Stomach (tissue), 19 donors: Measurements from ENCODE around the gene REXO4. TPM values are rescaled to one million over a fixed set of nuclear protein-coding genes. Genes with fewer than 3 reads are reported as not detected.

Source experiments
- DNase-seq, 2 donors: peaks; one replicate each; pipeline versions ENCODE4 v3.0.0 to v3.0.0-alpha.2; 2013 to 2019
- H3K27ac ChIP-seq, 5 donors: fragments of 200-600 bp in 4 of 5; sonication (generic) in 4 of 5; one replicate each; pipeline ENCODE4 v1.5.1; 2013 to 2019; ENCODE audit warnings: mild to moderate bottlenecking in 1 of 5, moderate library complexity in 1 of 5
- H3K27me3 ChIP-seq, 3 donors: fragments of 200-600 bp; sonication (generic); one replicate each; pipeline ENCODE4 v1.5.1; 2017 to 2019; ENCODE audit warnings: mixed run types in 1 of 3
- H3K36me3 ChIP-seq, 4 donors: fragments of 200-600 bp; sonication (generic); 1 replicate in 3 of 4; 2 replicates in 1 of 4; pipeline ENCODE4 v1.5.1; 2016 to 2019
- H3K4me1 ChIP-seq, 4 donors: fragments of 200-600 bp; sonication (generic); one replicate each; pipeline ENCODE4 v1.5.1; 2016 to 2019
- H3K4me3 ChIP-seq, 4 donors: fragments of 200-600 bp; sonication (generic) in 3 of 4; one replicate each; pipeline ENCODE4 v1.5.1; 2016 to 2019; ENCODE audit warnings: mild to moderate bottlenecking in 1 of 4
- H3K9me3 ChIP-seq, 4 donors: fragments of 200-600 bp; sonication (generic); one replicate each; pipeline ENCODE4 v1.5.1; 2016 to 2019
- CTCF ChIP-seq, 7 experiments: fragments of 450-650 bp in 4 of 7; fragments of 200-600 bp in 3 of 7; sonication (generic) in 3 of 7; IDR thresholded peaks; one replicate each; pipeline ENCODE4 v1.5.1; 2016 to 2019; ENCODE audit warnings: antibody characterized with exemption in 7 of 7, control low read depth in 2 of 7, mild to moderate bottlenecking in 1 of 7
- EP300 ChIP-seq: sonication (generic); formaldehyde crosslinking; IDR thresholded peaks from one replicate; pipeline ENCODE4 v1.6.1; 2017; ENCODE audit warnings: antibody characterized with exemption
- POLR2A ChIP-seq, 4 donors: fragments of 450-650 bp; IDR thresholded peaks; one replicate each; pipeline ENCODE4 v1.6.1; 2016; ENCODE audit warnings: antibody characterized with exemption in 4 of 4, control low read depth in 2 of 4, mild to moderate bottlenecking in 1 of 4, moderate library complexity in 1 of 4
- POLR2AphosphoS5 ChIP-seq, 3 donors: sonication (generic); formaldehyde crosslinking; IDR thresholded peaks; one replicate each; pipeline ENCODE4 v1.6.1; 2016; ENCODE audit warnings: antibody characterized with exemption in 3 of 3
- WGBS, 5 donors: extraction: QIAGEN DNeasy Blood & Tissue Kit in 3 of 5; methylation state at CpG; one replicate each; pipeline versions ENCODE4 v1.1.5 to v1.1.7; 2013 to 2018; 5-methylcytosine and 5-hydroxymethylcytosine counted together
- intact Hi-C: fragments of 100-400 bp; cut with DNase I; formaldehyde crosslinking; loops from one replicate; pipeline ENCODE4 v1.15.1; 2023; ENCODE audit warnings: low total_unique reads
- long read RNA-seq, 10 donors: transcript quantifications; one replicate each; lab custom pipeline, GENCODE V29; 2026
- polyA plus RNA-seq, 3 donors: library from polyadenylated mRNA; stranded (reverse); fragments of 200-250 nt; gene quantifications; one replicate each; pipeline ENCODE4 v1.2.3, GENCODE V29; 2013
- total RNA-seq, 5 donors: library from RNA; depleted of rRNA; stranded (reverse); fragments of >200 nt; gene quantifications; one replicate each; pipeline versions ENCODE4 v1.1.0 to v1.2.3, GENCODE V29; 2014 to 2016
- donor health status: healthy with polysubstance abuse.
- donor health status: Bipolar disorder and iron deficiency.
- donor health status: healthy.

The REXO4 gene, protein sequence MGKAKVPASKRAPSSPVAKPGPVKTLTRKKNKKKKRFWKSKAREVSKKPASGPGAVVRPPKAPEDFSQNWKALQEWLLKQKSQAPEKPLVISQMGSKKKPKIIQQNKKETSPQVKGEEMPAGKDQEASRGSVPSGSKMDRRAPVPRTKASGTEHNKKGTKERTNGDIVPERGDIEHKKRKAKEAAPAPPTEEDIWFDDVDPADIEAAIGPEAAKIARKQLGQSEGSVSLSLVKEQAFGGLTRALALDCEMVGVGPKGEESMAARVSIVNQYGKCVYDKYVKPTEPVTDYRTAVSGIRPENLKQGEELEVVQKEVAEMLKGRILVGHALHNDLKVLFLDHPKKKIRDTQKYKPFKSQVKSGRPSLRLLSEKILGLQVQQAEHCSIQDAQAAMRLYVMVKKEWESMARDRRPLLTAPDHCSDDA
- total RNA-seq = 10 to 100 TPM in 3 of 5 donors, 1 to 10 TPM in 1, under 1 TPM in 1; 0.45 to 64.3 (median 11.2) TPM
- 10 to 100 TPM; 14.3 to 16.8 (median 14.7) TPM for polyA plus RNA-seq
- long read RNA-seq, donor 1, partial matches to known transcripts = 5 of 7 reads
- long read RNA-seq, donor 1, other reads (novel, unspliced or antisense) = 0 of 7 reads
- long read RNA-seq, donor 2, transcript REXO4-202 (8 exons, 2,360 nt) = major isoform, 5 of 5 reads
- long read RNA-seq, donor 2, partial matches to known transcripts = 0 of 5 reads
- long read RNA-seq, donor 2, other reads (novel, unspliced or antisense) = 0 of 5 reads
- long read RNA-seq, donor 3, partial matches to known transcripts = 0 of 2 reads
- long read RNA-seq, donor 3, other reads (novel, unspliced or antisense) = 0 of 2 reads
- long read RNA-seq, donor 4 = 0 reads
- long read RNA-seq, donor 5, partial matches to known transcripts = 6 of 6 reads
- long read RNA-seq, donor 5, other reads (novel, unspliced or antisense) = 0 of 6 reads
- long read RNA-seq, donor 6, transcript REXO4-202 (8 exons, 2,360 nt) = major isoform, 6 of 21 reads
- long read RNA-seq, donor 6, partial matches to known transcripts = 14 of 21 reads
- long read RNA-seq, donor 6, other reads (novel, unspliced or antisense) = 0 of 21 reads
- long read RNA-seq, donor 7, partial matches to known transcripts = 9 of 11 reads
- long read RNA-seq, donor 7, other reads (novel, unspliced or antisense) = 0 of 11 reads
- long read RNA-seq, donor 8, transcript REXO4-202 (8 exons, 2,360 nt) = major isoform, 6 of 12 reads
- long read RNA-seq, donor 8, partial matches to known transcripts = 6 of 12 reads
- long read RNA-seq, donor 8, other reads (novel, unspliced or antisense) = 0 of 12 reads
- long read RNA-seq, donor 9, partial matches to known transcripts = 6 of 8 reads
- long read RNA-seq, donor 9, other reads (novel, unspliced or antisense) = 0 of 8 reads
- long read RNA-seq, donor 10, partial matches to known transcripts = 0 of 2 reads
- long read RNA-seq, donor 10, other reads (novel, unspliced or antisense) = 0 of 2 reads

DNA sequence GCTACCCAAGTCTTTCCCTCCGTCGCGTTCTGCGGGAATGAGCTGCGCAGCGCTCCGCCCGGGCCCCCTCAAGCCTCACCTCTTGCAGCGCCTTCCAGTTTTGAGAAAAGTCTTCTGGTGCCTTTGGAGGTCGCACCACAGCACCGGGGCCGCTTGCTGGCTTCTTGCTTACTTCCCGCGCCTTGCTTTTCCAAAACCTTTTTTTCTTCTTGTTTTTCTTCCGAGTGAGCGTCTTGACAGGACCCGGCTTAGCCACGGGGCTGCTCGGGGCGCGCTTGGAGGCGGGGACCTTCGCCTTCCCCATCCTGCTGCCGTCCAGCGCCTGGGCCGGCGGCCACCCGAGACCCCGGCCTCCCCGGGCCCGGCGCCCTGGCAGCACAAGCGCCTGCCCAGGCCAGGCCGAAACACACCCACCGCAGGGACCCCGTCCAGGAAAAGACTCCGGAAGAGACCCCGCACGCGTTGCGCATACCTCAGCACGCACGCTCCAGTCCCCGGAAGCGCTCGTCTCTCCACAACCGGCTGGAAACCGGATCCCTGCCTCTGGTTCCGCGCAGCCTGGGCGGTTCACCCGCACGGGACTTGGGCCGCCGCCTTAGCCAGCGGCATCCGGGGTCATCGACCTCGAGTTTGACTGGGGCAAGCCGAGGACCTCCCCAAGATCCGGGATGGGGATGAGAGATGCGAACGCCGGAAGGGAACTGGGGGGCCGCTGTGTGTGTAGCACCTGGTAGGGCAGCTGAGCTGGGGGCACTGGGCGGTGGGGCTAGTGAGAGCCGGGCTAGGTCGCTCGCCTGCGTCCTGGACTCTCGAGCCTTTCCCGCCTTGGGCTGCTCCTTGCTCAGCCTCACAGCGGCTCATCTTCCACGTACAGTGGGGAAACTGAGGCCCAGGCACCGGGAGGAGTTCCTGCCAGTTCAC, at the start of gene REXO4:
REXO4 (minus strand) TSS at position 470 of the 921 bp plus-strand sequence; CDS start at position 304, 166 bp downstream.
- Histone ChIP-seq H3K36me3 (peaks cover 21 to 34% (median 31%) of the 10 kb centered on the region in 4 donors), H3K27me3 (no peaks in the 10 kb centered on the region), H3K4me1 (peaks cover 38 to 82% (median 68%) of the 10 kb centered on the region in 4 donors), H3K9me3 (no peaks in the 10 kb centered on the region), H3K27ac (peak within 1 kb of the TSS; percentile 75 to 94 (median 87)), H3K4me3 (peak within 1 kb of the TSS; percentile 89 to 96 (median 94))
- no peak for TF ChIP-seq POLR2A (IDR thresholded peaks at IDR 0.05)
- TF ChIP-seq POLR2AphosphoS5 (IDR thresholded peaks at IDR 0.05) = peak; percentile 42 to 80 (median 66)
- TF ChIP-seq CTCF (IDR thresholded peaks at IDR 0.05) = no peak
- TF ChIP-seq EP300 = no peak
- intact Hi-C loops = no loop called here
- peak; percentile 83 to 95 for DNase-seq
- 0 to 3% (median 1%) methylated on average over 60 to 75 of the region's 75 CpGs for WGBS, 5 donors

- TF ChIP-seq POLR2A (IDR thresholded peaks at IDR 0.05) = no peak
- TF ChIP-seq EP300 = no peak
- no peak for TF ChIP-seq CTCF (IDR thresholded peaks at IDR 0.05)
- TF ChIP-seq POLR2AphosphoS5 (IDR thresholded peaks at IDR 0.05) = no peak
- Histone ChIP-seq H3K36me3 (peaks cover 14 to 64% (median 58%) of the 10 kb centered on the region in 4 donors), H3K4me3 (no peak overlapping the region), H3K27me3 (no peaks in the 10 kb centered on the region), H3K27ac (no peak overlapping the region), H3K4me1 (peaks cover 34 to 65% (median 36%) of the 10 kb centered on the region in 4 donors), H3K9me3 (no peaks in the 10 kb centered on the region)
- WGBS, 5 donors = 74 to 88% (median 81%) methylated on average over 9 to 10 of the region's 10 CpGs
- intact Hi-C loops = no loop called here
- DNase-seq = no peak
These were observed 49.3 kb upstream of the REXO4 start for GRCh38 chr9:133467101-133467500.

GRCh38 chr9:133465984-133466383, 48.2 kb upstream of the REXO4 start:
- Histone ChIP-seq H3K4me3 (no peak overlapping the region), H3K36me3 (peaks cover 14 to 64% (median 56%) of the 10 kb centered on the region in 4 donors), H3K27ac (no peak overlapping the region), H3K4me1 (peaks cover 38 to 66% (median 38%) of the 10 kb centered on the region in 4 donors), H3K9me3 (no peaks in the 10 kb centered on the region), H3K27me3 (no peaks in the 10 kb centered on the region)
- no peak for TF ChIP-seq POLR2A (IDR thresholded peaks at IDR 0.05)
- 63 to 77% (median 66%) methylated on average over 6 of the region's 6 CpGs for WGBS, 5 donors
- intact Hi-C loops = no loop called here
- DNase-seq = no peak

DNA sequence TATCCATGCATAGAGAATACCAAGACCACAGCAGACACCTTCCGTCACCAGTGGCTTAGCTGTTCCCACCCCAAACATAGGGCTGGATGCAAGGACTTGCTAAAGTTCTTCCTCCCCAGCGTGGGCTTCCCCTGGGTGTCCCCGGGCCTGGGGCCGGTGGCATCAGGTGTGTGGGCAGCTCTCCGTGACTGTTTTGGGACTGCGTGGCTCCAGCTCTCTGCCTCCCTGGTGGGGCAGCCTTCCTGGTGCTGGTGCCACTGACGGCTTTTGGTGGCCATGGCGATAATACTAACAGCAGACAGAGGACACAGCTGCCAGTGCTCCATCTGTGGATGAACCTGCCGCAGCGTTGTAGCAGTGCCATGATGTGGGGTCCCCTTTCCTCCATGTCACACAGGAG, 46.8 kb upstream of the REXO4 start:
- TF ChIP-seq EP300 = no peak
- no peak for TF ChIP-seq POLR2AphosphoS5 (IDR thresholded peaks at IDR 0.05)
- TF ChIP-seq CTCF (IDR thresholded peaks at IDR 0.05) = no peak
- no peak for TF ChIP-seq POLR2A (IDR thresholded peaks at IDR 0.05)
- no peak for DNase-seq
- H3K4me3 ChIP-seq = no peak overlapping the region
- 80 to 93% (median 91%) methylated on average over 7 to 10 of the region's 10 CpGs for WGBS, 5 donors
- H3K36me3 ChIP-seq = peaks cover 14 to 61% (median 56%) of the 10 kb centered on the region in 4 donors
- H3K9me3 ChIP-seq = no peaks in the 10 kb centered on the region
- no peaks in the 10 kb centered on the region for H3K27me3 ChIP-seq
- no peak overlapping the region for H3K27ac ChIP-seq
- H3K4me1 ChIP-seq = peaks cover 30 to 60% (median 35%) of the 10 kb centered on the region in 4 donors
- intact Hi-C loops = no loop called here
